ENCODE results near the gene KRTAP10-4. TPM values are rescaled to one million over a fixed set of nuclear protein-coding genes. Genes with fewer than 3 reads are reported as not detected.

KRTAP10-4 gene
- total and polyA plus RNA-seq, 2 donors (not counting 3 experiments of a cell fraction or from before 2014, with no cell fraction given) = not detected

GRCh38 chr21:44544566-44544965 is 29.0 kb upstream of the KRTAP10-4 start:
- BruUV-seq (replicated peaks) = no TSS peak
- Histone ChIP-seq H3K4me3 (replicated peaks in 1 of 3; ENCODE audit: insufficient read depth in 1 of 3, low read depth in 1 of 3, low read length in 3 of 3) (no peak overlapping the region), H3K4me2 (ENCODE audit: insufficient read depth, low read length) (no peak overlapping the region), H3K9ac (replicated peaks; ENCODE audit: extremely low read depth, insufficient read depth, low read length) (no peak overlapping the region), H3K79me2 (ENCODE audit: control insufficient read depth, insufficient read depth, low read length) (no peaks in the 10 kb centered on the region), H3K27ac (ENCODE audit: insufficient read depth, low read depth, low read length) (no peak overlapping the region), H3K9me3 (replicated peaks; ENCODE audit: control insufficient read depth, insufficient read depth, low read length) (no peaks in the 10 kb centered on the region), H3K27me3 (ENCODE audit: control insufficient read depth in 2 of 2, insufficient read depth in 2 of 2, low read length in 2 of 2) (peaks cover 3 to 24% of the 10 kb centered on the region in 2 experiments), H3K36me3 (ENCODE audit: control insufficient read depth in 2 of 2, extremely low read depth in 1 of 2, insufficient read depth in 2 of 2, low read length in 2 of 2) (no peaks in the 10 kb centered on the region), H3K9me1 (replicated peaks; ENCODE audit: control insufficient read depth, extremely low read depth, insufficient read depth, low read length) (no peaks in the 10 kb centered on the region), H3K4me1 (ENCODE audit: control insufficient read depth, extremely low read depth, insufficient read depth, low read length) (no peaks in the 10 kb centered on the region), H2AFZ (ENCODE audit: low read depth, low read length) (no peak overlapping the region), H4K20me1 (replicated peaks; ENCODE audit: control insufficient read depth, extremely low read depth, insufficient read depth, low read length) (no peaks in the 10 kb centered on the region)
- no peak for TF ChIP-seq CTCF (IDR thresholded peaks at IDR 0.05; ENCODE audit: extremely low read depth in 1 of 2, insufficient read depth in 1 of 2, low read depth in 1 of 2, low read length in 2 of 2)
- TF ChIP-seq MAX (IDR thresholded peaks at IDR 0.05; ENCODE audit: insufficient read depth, insufficient read length) = no peak
- no peak for TF ChIP-seq MYC (IDR thresholded peaks at IDR 0.05; ENCODE audit: low read depth, low read length)
- TF ChIP-seq GATA2 (IDR thresholded peaks at IDR 0.05; ENCODE audit: insufficient read depth, insufficient read length, low read depth, low read length) = no peak
- no peak for TF ChIP-seq FOS (IDR thresholded peaks at IDR 0.05; ENCODE audit: borderline replicate concordance, insufficient read depth, low read length)
- no peak for TF ChIP-seq JUN (IDR thresholded peaks at IDR 0.05; ENCODE audit: borderline replicate concordance, insufficient read depth, insufficient read length, low read depth)
- TF ChIP-seq EZH2 (IDR thresholded peaks at IDR 0.05; ENCODE audit: borderline replicate concordance, low read depth, low read length, severe bottlenecking) = no peak
- no peak for TF ChIP-seq POLR2AphosphoS5 (IDR thresholded peaks at IDR 0.05; ENCODE audit: insufficient read depth, low read depth, low read length)
- no peak for TF ChIP-seq POLR2A (IDR thresholded peaks at IDR 0.05; ENCODE audit: low read depth, low read length)
- CTCF ChIA-PET = no interaction called here
- dilution Hi-C loops (cut with MboI; ENCODE audit: extremely low pct_ligation_motif_present, low sequenced_read_pairs) (no loop called here), intact Hi-C loops (cut with micrococcal nuclease) (no loop called here)
- FAIRE-seq (no peak), DNase-seq (ENCODE audit: low read depth, low spot score) (no peak)
- POLR2A ChIA-PET = no interaction called here

Data from endothelial cell of umbilical vein (primary cell).